HG03558 (cell line): ENCODE results near the gene RND1.

Source experiments
- ATAC-seq: cut with Tn5 transposase; IDR thresholded peaks from one replicate; pipeline ENCODE4 v1.9.1; 2021; ENCODE audit warnings: moderate number of reproducible peaks; ENCODE audit not compliant: unreplicated experiment; ENCODE audit errors: extremely low read depth

The RND1 gene

DNA sequence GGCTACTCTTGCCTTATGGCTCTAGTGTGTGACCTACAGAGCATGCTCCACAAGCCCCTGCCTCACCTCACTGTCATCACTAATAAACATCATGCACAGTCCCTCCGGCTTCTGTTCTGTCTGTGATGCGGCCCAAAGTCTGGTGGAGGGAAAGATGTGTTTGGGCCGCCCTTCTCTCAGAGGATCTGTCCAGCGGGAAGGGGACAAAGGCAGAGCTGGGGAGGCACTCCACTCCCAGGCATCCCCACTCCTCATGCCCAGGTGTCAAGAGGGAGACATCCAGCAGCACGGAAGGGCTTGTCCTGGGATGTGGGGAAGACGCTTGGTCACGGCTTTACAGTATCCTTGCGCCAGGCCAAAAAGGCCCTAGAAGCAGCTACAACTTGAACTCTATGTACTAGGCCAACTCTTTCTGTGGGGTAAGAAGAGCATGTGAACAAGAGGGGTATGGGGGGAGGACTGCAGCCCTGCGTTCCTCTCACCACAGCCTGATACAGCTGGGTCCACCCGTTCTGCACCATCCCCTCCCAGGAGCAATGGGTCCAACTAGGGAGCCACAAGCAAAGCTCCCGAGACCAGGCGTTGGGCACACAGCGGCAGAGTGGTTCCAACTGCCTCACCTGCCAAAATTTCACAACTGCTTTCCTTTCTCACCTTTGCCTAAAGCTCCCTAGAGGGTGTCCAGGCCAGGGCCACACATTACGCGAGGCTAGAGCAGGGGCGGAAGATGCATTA is 36.7 kb downstream of the RND1 start:
- no peak for ATAC-seq

DNA sequence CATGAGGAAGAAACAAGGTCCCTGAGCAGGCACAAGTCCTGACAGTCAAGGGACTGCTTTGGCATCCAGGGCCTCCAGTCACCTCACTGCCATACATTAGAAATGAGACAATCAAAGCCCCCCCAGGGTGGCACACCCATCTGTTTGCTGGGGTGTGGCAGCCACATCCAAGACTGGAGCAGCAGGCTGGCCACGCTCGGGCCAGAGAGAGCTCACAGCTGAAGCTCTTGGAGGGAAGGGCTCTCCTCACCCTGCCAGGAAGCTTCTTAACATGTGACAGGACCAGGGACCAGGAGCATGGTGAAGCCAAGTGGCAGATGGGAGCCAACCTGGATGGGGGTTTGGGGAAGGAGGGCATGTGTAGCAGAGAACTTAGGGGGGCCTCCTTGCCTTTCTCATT is 37.4 kb downstream of the RND1 start:
- ATAC-seq = no peak

DNA sequence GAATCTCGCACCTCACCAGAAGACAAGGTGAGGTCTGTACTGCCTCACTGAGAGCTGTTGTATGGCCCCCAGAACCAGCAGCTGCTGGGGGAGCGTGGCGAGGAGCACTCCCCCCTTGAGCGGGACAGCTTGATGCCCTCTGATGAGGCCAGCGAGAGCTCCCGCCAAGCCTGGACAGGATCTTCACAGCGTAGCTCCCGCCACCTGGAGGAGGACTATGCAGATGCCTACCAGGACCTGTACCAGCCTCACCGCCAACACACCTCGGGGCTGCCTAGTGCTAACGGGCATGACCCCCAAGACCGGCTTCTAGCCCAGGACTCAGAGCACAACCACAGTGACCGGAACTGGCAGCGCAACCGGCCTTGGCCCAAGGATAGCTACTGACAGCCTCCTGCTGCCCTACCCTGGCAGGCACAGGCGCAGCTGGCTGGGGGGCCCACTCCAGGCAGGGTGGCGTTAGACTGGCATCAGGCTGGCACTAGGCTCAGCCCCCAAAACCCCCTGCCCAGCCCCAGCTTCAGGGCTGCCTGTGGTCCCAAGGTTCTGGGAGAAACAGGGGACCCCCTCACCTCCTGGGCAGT is 38.1 kb downstream of the RND1 start:
- ATAC-seq = no peak

DNA sequence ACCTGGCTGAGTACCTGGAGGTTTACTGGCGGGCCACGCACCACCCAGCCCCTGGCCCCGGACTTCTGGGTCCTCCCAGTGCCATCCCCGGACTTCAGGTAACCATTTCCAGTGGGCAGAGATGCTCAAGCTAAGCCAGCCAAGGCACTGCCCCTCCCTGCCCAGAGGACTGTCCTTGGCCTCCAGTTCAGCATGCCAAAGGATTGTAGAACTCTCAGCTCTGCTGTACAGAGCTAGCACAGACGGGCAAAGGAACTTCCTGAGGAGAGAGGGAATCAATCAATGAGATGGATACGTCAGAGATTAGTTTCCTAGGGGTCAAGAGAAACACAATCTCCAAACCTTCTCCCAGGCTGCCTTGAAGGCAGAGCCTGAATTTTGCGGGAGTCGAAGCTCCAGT is 38.6 kb downstream of the RND1 start:
- no peak for ATAC-seq

DNA sequence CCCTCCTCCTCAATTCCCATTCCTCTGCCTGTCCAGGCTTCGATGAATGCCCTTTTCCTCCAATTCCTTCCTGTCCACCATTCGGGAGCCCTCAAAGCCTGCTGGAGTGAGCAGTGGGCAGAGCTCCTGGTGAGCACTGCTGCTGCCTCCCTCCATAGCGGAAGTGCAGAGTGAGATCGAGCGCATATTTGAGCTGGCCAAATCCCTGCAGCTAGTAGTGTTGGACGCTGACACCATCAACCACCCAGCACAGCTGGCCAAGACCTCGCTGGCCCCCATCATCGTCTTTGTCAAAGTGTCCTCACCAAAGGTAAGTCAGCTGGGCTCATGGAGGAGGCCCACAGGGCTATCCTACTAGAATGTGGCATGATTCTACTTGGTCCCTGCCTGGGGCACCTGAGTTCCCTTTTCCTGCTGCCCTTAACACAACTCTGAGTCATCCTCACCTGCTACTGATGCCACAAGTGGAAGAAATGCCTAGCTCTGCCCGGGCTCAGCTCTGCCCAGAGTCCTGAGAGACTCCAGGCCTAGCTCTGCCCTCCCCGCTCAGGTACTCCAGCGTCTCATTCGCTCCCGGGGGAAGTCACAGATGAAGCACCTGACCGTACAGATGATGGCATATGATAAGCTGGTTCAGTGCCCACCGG is 39.3 kb downstream of the RND1 start:
- no peak for ATAC-seq

DNA sequence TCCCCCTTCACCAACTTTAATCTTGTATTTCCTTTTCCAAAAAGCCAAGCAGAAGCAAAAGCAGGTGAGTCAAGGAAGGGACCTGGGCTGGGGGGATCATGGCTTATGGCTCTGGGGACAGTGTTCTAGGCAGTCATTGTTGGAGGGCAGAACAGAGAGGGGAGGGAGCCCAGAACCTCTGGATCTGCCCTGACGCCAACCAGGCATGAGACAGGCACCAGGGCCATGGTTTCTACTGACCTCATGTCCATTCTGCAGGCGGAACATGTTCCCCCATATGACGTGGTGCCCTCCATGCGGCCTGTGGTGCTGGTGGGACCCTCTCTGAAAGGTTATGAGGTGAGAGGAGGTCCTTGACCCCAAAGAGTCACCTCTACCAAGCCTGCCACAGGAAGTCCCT is 40.8 kb downstream of the RND1 start:
- no peak for ATAC-seq

DNA sequence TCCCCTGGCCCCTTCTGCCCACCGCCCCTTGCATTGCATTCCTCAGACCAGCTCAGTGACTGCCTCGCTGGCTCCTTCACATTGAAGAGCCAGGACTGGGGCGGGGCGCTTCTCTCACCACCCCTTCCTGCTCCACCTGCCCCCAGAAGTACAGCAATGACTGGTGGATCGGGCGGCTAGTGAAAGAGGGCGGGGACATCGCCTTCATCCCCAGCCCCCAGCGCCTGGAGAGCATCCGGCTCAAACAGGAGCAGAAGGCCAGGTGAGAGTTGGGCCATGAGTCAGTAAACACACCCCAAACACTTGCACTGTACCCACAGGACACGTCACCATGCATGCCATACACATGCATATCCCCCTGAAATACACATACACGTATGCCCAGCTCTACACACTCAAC is 41.6 kb downstream of the RND1 start:
- ATAC-seq = no peak

DNA sequence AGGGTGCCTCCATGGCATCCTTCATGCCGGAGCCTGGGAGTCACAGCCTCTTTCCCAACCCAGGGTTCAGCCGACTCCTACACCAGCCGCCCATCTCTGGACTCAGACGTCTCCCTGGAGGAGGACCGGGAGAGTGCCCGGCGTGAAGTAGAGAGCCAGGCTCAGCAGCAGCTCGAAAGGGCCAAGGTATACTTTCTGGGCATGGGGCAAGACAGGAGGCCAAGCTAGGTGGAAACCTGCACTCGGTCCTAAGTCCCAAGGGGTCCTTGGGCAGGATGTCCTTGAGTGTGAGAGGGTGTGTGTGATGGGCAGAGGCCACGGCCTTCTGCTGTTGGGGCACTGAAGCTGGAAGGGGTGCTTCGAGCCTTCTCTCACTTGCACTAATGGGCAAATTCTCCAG is 42.4 kb downstream of the RND1 start:
- ATAC-seq = no peak

DNA sequence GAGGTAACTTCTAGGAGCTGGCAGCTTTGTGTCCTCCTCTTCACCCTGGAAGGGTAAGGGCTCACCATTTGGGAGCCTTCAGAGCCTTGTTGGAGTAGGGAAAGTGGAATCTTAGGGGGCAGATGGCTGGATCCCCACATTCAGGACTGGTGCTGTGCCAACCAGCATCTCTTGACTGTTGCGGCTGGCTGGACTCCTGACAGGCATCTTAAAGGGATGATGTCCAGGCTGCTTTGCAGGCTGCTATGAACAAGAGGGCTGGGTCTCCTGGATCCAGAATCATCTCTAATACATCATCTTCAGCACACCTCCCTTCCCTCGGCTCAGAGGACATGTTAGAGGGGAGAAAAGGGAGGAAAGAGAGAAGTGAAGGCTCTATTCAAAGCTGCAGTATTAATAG is 43.0 kb downstream of the RND1 start:
- ATAC-seq = no peak

DNA sequence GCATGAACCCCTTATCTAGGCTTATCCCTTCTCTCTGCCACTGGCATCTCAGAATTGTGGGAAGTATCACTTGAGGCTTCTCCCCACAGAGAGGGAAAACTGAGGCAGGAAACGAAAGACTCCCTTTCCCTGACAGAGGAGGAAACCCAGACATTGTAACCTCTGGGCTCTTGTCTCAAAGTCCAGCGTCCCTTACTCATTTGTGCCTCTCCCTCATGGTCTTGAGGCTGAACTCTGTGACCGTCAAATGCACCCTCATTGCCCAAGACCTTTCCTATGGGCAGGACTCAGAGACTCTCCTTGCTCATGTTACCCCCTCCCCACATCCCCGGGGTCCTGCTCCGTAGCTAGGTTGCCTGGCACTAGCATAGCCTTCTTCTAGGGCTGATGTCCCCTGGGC is 43.5 kb downstream of the RND1 start:
- no peak for ATAC-seq

DNA sequence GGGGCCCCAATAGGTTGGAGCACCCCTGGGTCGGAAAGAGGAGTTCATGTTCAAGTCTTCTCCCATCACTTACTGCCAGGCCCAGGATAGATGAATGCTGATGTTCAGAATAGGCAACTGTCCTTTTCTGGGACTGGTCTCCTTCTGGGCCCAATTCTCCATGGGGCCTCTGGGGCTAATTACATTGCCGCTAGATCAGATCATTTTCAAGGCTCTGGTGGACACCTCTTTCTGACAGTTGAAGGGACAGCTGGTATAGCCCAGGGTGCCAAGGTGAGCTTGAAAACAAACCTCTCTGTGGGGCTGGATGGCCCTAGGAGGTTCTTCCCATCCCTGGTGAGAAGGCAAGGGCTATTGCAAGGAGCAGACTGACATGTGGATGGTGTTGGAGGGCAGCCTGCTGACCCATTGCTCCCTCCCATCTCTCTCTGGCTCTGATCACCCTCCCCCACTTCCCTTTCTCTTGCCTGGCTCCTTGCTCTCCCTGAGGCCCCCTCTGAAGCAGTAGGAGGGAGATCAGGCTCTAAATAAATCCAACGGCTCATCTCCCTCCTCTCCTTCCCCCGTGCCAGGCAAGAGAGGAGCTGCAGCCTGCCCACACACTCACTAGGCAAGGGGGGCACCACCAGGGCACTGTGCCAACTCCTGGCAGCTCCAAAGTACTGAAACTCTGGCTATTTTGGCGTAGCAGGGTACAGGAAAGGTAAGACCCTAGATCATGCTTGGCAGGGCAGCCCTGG is 45.5 kb downstream of the RND1 start:
- no peak for ATAC-seq

DNA sequence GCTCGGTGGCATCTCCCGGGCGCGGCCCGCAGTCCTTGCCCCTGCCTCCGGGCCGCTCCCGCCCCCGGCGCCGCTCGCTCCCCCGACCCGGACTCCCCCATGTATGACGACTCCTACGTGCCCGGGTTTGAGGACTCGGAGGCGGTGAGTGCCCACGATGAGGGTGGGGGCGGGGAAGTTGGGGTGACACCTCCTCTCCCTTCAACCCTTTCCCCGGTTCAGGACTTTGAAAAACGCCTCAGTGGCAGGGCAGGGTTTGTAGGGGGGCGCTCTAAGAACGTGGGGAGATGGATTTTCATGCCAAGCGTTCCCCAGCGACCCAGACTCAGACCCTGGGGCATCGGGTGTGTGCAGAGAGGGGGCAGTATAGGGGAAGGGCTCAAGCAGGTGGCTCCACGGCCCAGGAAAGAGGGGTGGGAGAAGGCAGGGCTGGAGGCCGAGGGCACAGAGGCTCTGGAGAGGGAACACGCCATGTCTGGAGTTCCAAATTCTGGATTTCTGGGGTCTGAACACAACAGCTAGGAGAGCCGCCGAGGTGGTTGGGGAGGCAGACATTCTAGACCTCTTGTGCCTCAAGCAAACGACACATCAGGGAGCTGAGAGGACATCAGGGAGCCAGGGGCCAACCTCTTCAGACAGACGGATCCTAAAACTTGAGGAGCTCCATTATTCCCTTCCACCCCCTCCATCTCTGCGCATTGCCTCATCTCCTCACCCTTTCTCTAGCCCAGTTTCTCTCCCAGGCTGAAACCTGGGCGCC is 46.7 kb downstream of the RND1 start:
- no peak for ATAC-seq

DNA sequence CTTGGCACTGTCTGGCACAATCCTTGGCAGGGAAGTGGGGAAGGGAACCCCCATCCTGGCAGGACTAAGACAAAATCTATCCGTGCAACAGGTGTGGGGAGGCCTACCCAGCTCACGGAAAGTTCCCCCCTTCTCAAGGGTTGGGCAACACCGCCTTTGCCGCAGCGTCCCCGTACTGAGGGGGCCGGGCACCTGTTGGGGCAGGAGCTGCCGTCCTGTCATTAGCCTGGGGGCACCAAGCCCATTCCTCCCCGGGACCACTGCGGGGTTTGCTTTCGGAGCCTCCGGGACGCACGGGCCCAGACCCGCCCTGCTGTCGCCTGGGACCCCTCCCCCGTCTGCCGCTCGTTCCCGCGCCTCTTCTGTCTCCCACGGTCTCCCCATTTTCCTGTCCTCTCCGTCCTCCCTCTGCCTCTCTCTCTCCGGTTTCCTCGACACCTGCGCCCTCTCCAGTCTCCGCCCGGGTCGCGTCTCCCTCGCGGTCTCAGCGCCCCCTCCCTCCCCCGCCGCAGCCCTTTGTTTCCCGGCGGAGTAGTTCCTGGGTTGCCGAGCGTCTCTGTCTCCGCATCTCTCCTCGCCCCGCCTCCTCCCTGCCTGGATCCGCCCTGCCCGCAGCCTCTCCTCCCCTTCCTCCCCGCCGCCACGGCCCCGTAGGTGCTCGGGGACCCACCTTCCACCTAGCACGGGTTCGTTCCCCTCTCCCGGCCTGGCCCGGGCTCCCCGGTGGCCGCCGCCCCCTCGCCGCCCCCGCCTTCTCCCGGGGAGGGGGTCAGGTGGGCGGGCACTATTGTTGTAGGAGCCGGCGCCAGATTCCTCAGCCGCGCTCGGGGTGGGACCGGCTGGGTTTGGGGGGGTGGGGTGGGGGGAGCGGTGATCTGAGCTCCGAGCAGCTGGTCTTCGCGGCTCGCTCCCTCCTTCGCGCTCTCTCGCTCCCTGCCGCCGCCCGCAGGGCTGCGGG is 47.5 kb downstream of the RND1 start, which contains the start of gene CACNB3:
CACNB3 (plus strand) TSS at position 624 of the 958 bp plus-strand sequence. CDS start 434 bp downstream, outside the sequence.
- no peak for ATAC-seq

DNA sequence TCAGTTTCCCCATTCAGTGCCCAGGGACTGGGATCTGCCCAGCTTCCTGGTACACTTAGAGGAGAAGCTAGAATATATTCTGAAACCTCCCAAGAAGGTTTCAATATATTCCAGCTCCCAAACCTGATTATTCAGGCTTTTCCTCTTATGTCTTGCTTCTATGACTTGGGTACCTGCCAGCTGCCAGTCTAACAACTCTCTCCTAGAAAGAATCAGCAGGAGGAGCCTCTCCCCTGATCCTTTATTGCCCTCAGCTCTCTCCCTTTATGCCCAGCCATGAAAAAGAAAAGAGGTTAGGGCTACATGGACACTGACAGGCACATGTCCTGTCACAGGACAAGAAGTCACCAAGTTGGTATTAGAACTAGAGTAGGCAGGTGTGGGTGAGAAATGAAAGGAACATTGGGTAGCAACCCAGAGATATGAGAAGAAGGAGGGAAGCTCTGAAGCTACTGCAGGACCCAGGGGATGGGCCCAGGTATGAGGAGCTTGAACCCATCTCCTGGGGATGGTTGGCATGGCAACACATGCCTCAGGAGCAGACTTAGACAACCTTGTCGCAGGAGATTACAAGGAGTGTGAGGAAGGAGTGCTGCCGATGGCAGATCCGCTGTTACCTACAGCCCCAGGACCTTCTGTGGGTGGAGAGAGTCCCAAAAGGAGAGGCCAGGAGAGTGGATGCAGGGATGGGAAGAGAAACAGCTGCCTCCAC is 49.4 kb downstream of the RND1 start:
- no peak for ATAC-seq

DNA sequence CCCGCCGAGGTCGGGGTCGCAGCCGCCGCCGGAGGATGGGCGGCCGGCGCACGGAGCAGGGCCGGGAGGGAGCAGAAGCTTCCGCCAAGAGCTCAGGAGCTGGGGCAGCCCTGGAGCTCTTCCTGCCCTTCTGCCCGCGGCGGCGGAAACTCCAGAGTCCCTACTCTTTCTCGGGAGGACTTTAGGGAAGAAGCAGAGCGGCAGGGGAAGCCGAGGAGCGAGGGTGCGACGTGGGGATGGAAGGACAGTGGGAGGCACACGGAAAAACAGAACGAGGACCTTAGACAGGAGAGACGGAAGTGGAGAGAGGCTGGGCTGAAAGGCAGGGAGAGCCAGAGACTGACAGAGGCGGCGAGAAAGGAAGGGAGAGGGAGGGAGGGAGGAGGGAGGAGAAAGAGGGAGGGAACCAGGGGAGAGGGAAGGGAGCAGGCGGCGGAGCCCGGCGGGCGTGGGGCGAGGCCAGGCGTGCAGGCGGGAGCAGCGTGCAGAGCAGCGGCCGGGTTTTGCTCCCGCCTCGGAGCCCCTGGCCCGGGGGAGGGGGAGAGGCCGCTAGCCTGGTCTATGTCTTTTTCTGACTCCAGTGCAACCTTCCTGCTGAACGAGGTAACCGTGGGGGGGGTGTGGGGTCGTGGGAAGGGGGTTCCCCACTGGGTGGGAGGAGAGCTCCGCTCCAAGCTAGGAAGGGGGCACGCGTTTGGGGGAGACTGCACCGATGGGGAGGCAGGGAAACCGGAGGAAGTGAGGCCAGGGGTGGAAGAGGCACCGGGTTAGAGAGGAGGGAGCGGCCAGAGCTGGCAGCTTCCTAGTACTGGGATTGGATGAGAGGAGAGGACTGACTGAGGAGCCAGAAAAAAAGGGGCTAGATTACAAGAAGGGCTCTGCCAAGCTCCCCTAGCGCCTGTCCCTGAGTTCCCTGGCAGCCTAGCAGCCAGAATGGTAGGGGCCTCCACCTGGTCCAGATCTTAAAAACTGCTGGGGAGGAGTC is 50.3 kb downstream of the RND1 start:
- peak; percentile 6 for ATAC-seq

DNA sequence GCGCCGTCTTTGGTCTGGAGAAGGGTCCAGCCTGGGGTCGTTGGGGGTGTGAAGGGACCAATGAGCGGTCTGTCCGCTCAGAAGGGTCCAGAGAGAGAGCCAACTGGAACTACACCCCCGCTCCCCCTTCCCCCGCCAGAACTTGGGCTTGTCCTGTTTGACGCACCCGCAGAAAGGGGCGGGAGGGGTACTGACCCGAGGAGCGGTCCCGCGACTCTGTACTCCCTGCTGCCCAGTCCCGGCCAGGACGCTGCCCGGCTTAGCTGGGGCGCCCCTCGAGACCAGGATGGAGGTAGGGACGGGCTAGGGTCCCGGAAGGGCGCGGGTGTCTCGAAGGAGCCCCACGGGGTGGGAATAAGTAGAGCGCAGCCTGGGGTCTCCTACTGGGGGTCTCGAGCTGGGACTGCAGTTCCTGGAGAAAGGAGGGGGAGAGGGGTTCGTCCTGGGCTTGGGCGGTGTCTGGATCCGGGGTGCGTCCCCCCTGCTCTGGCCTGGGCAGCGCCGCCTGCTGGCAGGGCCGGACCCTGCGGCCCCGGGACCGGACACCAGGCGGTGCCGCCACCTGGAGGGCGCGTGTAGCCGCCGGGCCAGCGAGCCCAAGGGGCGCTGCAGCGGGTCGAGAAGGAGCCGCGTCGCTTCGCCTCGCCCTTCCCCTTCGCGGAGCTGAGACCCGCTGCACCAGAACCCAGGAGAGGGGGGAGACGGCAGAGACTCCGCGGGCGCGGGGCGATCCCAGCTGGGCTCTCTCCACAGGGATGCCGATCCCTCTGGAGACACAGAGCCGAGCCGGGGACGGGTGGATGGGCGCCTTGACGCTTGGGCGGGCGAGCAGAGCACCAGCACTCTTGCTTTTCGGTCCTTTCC is 51.2 kb downstream of the RND1 start:
- ATAC-seq = peak; percentile 52
